Measurements from ENCODE around the gene STARD13. TPM values are rescaled to one million over a fixed set of nuclear protein-coding genes. Genes with fewer than 3 reads are reported as not detected.

STARD13 gene
- total RNA-seq, 1 experiment from 2014 or later: 9.1 TPM

- TF ChIP-seq CTCF (IDR thresholded peaks at IDR 0.05; ENCODE audit: insufficient read depth in 1 of 2, low read depth in 1 of 2, low read length in 1 of 2, severe bottlenecking in 1 of 2, unreplicated experiment in 1 of 2): no peak
- Histone ChIP-seq H3K36me3 (ENCODE audit: control insufficient read depth, insufficient read depth, low read length) (no peaks in the 10 kb centered on the region), H3K9me3 (peaks cover 2% of the 10 kb centered on the region; the same call in 1 of the 2 replicates), H3K4me3 (ENCODE audit: low read depth, low read length) (no peak overlapping the region), H3K4me1 (peaks cover 29% of the 10 kb centered on the region), H3K27me3 (replicated peaks; ENCODE audit: control insufficient read depth, insufficient read depth, low read length) (no peaks in the 10 kb centered on the region)
- no peaks in the 10 kb centered on the region for H3K36me3 Mint-ChIP-seq (ENCODE audit: insufficient read depth, unreplicated experiment)
- H3K9me3 Mint-ChIP-seq (ENCODE audit: unreplicated experiment): no peaks in the 10 kb centered on the region
- peaks cover 38% of the 10 kb centered on the region for H3K4me1 Mint-ChIP-seq (ENCODE audit: low read depth, unreplicated experiment)
- BruUV-seq (replicated peaks): no TSS peak
- no peak overlapping the region for H3K27ac Mint-ChIP-seq (ENCODE audit: unreplicated experiment)
- ChIA-PET CTCF (no interaction called here), POLR2A (no interaction called here)
- no peaks in the 10 kb centered on the region for H3K27me3 Mint-ChIP-seq (ENCODE audit: insufficient read depth, unreplicated experiment)
- no peak overlapping the region for H3K4me3 Mint-ChIP-seq (ENCODE audit: unreplicated experiment)
- DNase-seq: no peak
- intact Hi-C loops (cut with micrococcal nuclease; ENCODE audit: unreplicated experiment): no loop called here
Observed at GRCh38 chr13:33202644-33203169, 82.8 kb downstream of the STARD13 start.

- POLR2A ChIA-PET: no interaction called here
- TF ChIP-seq CTCF (IDR thresholded peaks at IDR 0.05; ENCODE audit: insufficient read depth in 1 of 2, low read depth in 1 of 2, low read length in 1 of 2, severe bottlenecking in 1 of 2, unreplicated experiment in 1 of 2): no peak
- Histone ChIP-seq H3K27me3 (replicated peaks; ENCODE audit: control insufficient read depth, insufficient read depth, low read length) (no peaks in the 10 kb centered on the region), H3K9me3 (peaks cover 2% of the 10 kb centered on the region; the same call in 1 of the 2 replicates), H3K4me3 (ENCODE audit: low read depth, low read length) (no peak overlapping the region), H3K36me3 (ENCODE audit: control insufficient read depth, insufficient read depth, low read length) (no peaks in the 10 kb centered on the region), H3K4me1 (peaks cover 19% of the 10 kb centered on the region)
- Mint-ChIP-seq H3K27me3 (ENCODE audit: insufficient read depth, unreplicated experiment) (no peaks in the 10 kb centered on the region), H3K36me3 (ENCODE audit: insufficient read depth, unreplicated experiment) (peaks cover under 1% of the 10 kb centered on the region), H3K4me1 (ENCODE audit: low read depth, unreplicated experiment) (peaks cover 28% of the 10 kb centered on the region), H3K27ac (ENCODE audit: unreplicated experiment) (no peak overlapping the region), H3K9me3 (ENCODE audit: unreplicated experiment) (no peaks in the 10 kb centered on the region), H3K4me3 (ENCODE audit: unreplicated experiment) (no peak overlapping the region)
- CTCF ChIA-PET: no interaction called here
- no TSS peak for BruUV-seq (replicated peaks)
- intact Hi-C loops (cut with micrococcal nuclease; ENCODE audit: unreplicated experiment): no loop called here
- no peak for DNase-seq
Observed at GRCh38 chr13:33201659-33202058, 83.9 kb downstream of the STARD13 start.

DNA sequence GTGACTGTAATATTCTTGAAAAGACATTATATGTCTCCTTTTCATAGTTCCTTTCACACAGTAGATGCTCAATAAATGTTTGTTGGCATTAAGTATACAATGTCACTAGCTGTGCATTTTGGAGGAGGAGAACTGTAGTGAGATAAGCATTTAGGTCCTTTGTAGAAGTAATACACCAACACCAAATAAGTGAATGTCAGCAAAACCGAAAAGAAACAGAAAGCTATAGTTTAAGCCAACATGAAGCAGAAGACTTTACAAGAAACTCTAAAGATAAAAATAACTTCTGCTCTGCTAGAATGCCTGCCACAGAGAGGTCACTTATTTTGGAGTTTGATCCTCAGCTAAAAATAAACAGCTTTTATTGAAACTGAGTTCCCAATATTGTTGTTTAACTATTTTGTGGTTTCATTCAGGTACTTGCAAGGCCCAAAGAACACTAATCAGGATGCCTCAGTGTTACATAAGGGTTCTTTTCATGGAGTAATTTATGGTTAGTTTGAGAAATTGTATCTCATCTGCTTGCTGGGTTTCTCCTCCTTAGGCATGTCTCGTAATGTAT lies 86.2 kb downstream of the STARD13 start:
- CTCF ChIA-PET: no interaction called here
- Mint-ChIP-seq H3K36me3 (ENCODE audit: insufficient read depth, unreplicated experiment) (peaks cover 4% of the 10 kb centered on the region), H3K4me3 (ENCODE audit: unreplicated experiment) (no peak overlapping the region), H3K27ac (ENCODE audit: unreplicated experiment) (no peak overlapping the region), H3K27me3 (ENCODE audit: insufficient read depth, unreplicated experiment) (no peaks in the 10 kb centered on the region), H3K4me1 (ENCODE audit: low read depth, unreplicated experiment) (peaks cover 26% of the 10 kb centered on the region), H3K9me3 (ENCODE audit: unreplicated experiment) (no peaks in the 10 kb centered on the region)
- H3K4me1 ChIP-seq: peaks cover 20% of the 10 kb centered on the region
- no peaks in the 10 kb centered on the region for H3K36me3 ChIP-seq (ENCODE audit: control insufficient read depth, insufficient read depth, low read length)
- H3K4me3 ChIP-seq (ENCODE audit: low read depth, low read length): no peak overlapping the region
- no peaks in the 10 kb centered on the region for H3K27me3 ChIP-seq (replicated peaks; ENCODE audit: control insufficient read depth, insufficient read depth, low read length)
- H3K9me3 ChIP-seq: peaks cover 2% of the 10 kb centered on the region; the same call in 1 of the 2 replicates
- POLR2A ChIA-PET: no interaction called here
- intact Hi-C loops (cut with micrococcal nuclease; ENCODE audit: unreplicated experiment): no loop called here
- no peak for TF ChIP-seq CTCF (IDR thresholded peaks at IDR 0.05; ENCODE audit: insufficient read depth in 1 of 2, low read depth in 1 of 2, low read length in 1 of 2, severe bottlenecking in 1 of 2, unreplicated experiment in 1 of 2)
- no peak for DNase-seq
- no TSS peak for BruUV-seq (replicated peaks)

Data from Caco-2 (cell line).